GM19043 (cell line): ENCODE data around the gene RNF150.

Experiments
- ATAC-seq: cut with Tn5 transposase; IDR thresholded peaks from one replicate; pipeline ENCODE4 v1.9.1; 2021; ENCODE audit warnings: low read depth; ENCODE audit not compliant: unreplicated experiment

RNF150 gene

DNA sequence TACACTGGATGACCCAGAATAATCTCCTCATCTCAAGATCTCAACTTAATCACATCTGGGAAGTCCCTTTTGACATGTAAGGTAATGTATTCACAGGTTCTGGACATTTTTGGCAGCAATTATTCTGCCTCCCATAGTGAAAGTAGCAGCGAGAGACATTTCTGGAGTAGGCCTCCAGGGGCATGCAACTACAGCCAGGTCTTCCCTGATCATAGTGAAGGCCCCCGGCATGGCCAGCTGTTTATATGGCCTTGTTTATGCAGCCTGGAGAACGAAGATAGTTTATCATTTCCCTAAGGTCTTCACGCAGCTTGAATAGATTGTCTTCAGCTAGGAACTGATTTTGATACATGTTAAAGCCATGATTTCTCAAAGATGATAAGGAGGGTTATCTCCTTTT lies 139.9 kb downstream of the RNF150 start:
- no peak for ATAC-seq

- ATAC-seq: no peak
Measured at GRCh38 chr4:140989944-140990343, 143.3 kb downstream of the RNF150 start.

GRCh38 chr4:140986045-140986444 lies 147.2 kb downstream of the RNF150 start:
- no peak for ATAC-seq

DNA sequence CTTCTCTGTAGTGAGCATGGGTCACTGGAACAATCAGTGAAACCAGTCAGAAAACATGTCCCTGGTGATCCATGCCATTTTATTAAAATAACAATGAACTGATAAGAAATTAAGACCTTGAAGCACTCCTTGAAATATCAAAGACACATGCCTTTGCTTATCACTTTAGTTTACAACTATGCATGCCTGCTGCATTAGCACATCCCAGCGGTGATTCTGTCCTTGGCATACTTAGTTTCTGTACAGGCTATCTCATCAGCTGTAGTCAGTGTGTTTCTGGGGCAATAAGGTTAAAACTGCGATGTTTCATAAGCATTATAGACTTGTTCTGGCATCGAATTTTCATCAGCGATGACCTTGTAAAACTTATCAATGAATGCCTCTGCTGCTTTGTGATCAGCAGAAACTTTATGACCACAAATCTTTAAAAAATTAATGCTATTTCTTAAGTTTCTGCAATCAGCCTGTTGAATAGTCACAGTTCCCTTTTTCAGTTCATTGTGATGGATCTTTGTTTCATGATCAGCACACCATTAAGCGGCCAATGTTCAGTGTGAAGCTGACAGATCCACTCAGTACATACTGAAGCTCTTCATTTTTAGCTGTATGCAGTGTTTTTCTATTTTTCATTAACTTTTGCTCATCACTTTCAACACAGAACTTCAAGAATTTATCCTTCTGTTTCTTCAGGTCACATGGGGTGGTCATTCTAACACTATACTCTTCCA lies 150.5 kb downstream of the RNF150 start:
- ATAC-seq: no peak

DNA sequence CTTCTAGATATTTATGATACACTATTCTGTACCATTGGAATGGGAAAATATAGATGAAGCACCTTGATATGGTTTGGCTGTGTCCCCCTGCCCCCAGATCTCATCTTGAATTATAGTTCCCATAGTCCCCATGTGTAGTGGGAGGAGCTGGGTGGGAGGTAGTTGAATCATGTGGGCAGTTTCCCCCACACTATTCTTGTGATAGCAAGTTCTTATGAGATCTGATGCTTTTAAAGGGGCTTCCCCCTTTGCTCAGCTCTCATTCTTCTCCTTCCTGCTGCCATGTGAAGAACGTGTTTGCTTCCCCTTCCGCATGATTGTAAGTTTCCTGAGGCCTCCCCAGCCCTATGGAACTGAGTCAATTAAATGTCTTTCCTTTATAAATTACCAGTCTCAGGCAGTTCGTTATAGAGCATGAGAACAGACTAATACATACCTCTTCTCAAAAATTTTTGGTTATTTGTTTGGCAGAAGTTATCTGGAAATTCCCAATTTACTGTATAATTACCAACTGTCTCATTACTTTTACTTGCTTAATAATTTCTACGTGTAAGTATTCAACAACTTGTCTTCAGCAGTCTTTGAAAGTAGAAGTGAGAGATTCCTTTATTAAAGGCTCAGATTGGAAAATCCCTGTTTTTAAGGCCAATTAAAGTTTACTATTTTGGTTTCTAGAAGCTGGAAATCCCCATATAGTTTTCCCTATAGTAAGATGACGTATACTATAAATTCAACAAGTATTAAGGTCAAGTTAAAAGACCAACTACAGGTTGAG lies 152.7 kb downstream of the RNF150 start:
- ATAC-seq: no peak

GRCh38 chr4:140976768-140977167 lies 156.5 kb downstream of the RNF150 start:
- ATAC-seq: no peak

GRCh38 chr4:140971077-140971792 lies 162.0 kb downstream of the RNF150 start:
- ATAC-seq: no peak

DNA sequence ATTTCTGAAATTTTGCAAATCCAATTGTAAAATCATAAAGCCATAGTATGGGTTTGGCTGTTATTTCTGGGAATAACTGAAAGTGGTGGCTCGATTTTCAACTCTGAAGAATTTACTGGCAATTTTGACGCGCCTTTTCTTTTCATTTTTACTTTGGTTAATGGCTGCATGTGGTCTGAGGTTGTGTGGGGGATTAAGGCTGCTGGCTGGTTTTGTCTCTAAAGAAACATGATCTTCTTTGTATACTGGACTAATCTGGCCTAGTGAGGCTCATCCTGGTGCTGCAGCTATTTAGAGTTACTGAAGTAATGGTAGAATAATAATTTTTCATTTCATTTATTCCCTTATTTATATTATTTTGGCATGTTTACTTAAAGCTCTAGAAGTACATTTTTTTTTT lies 164.0 kb downstream of the RNF150 start:
- ATAC-seq: no peak

GRCh38 chr4:140968371-140968770 lies 164.9 kb downstream of the RNF150 start:
- ATAC-seq: no peak

DNA sequence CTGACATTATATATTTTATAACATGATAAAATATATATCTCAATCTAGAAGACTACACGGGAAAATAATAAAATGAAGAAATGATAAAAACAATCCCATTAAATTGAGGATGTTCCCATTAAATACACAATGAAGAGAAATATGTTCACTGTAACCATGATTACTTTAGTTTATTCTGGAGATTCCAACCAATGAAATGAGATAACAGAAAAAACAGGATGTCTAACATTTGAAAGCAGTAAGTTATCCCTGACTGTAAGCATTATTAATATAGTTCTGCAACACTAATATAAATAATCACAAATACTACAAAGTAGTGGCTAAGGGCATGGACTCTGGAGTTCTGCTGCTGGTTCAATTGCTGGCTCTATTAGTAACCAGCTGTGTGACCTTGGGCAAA lies 169.4 kb downstream of the RNF150 start:
- no peak for ATAC-seq

DNA sequence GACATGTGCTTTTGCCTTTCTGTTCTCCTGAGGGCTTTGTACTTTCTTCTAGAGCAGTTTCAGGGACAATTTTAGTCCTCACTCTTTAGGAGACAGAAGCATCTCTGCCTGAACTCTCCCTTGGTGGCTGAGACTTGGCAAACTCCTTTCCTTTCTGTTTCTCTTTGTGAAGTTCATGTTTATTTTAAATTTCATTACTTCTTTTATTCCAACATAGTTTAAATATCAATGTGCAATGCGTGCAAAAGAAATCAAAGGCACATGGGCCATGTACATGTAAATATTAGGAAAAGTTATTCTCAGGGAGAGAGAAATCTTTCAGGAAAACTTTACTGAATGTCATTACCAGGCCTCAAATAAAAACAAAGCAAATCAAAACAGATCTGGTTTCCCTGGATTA lies 177.6 kb downstream of the RNF150 start:
- no peak for ATAC-seq

DNA sequence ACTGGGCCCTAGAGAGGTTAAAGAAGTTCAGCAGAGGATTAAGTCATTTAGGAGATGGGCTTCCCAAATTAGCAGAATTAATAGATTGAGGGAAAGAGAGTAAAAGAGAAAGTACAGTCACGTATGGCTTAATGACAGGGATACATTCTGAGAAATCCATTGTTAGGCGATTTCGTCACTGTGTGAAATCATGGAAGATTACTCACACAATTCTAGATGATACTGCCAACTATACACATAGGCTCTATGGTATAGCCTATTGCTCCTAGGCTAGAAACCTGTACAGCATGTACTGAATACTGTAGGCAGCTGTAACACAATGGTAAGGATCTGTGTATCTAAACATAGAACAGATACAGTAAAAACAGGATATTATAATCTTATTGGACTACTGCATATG lies 180.6 kb downstream of the RNF150 start:
- ATAC-seq: no peak

GRCh38 chr4:140947506-140947905 lies 185.8 kb downstream of the RNF150 start:
- no peak for ATAC-seq

DNA sequence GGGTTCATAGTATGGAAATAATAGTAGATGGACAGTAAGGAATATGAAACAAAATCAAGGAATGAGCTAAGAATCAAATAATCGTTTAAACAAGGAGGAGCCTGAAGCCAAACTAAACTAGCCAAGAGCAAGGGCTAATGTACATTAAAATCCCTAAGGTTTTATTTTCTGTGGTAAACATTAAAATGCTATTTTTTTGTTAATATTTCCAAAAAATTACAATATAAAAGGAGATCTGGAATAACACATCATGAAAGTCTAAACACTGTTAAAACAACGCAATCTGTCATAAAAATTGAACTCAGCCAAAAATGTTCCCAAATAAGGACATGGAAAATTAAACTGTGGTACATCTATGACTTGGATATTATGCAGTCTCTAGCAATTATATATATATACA lies 188.2 kb downstream of the RNF150 start:
- ATAC-seq: no peak

DNA sequence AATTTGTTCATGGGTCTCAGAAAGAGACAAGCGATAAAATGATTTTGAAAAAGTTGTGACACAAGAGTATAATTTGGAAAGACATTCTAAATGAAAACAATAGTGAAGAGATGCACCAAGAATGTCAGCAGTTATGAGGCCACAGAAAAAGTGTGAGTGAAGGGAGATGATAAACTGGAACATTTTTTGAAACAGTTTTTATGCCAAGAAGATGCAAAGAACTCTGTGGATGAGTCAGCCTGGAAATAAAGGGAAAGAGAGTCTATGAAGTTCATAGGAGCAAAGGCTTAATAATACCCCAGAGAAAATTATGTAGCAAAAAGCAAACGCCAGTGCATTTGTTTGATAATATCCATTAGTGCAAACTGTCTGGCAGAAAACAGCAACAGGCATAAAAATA lies 188.7 kb downstream of the RNF150 start:
- no peak for ATAC-seq

- no peak for ATAC-seq
Measured at GRCh38 chr4:140944199-140944515, 189.1 kb downstream of the RNF150 start.

GRCh38 chr4:140943486-140944198 lies 189.6 kb downstream of the RNF150 start:
- ATAC-seq: no peak

DNA sequence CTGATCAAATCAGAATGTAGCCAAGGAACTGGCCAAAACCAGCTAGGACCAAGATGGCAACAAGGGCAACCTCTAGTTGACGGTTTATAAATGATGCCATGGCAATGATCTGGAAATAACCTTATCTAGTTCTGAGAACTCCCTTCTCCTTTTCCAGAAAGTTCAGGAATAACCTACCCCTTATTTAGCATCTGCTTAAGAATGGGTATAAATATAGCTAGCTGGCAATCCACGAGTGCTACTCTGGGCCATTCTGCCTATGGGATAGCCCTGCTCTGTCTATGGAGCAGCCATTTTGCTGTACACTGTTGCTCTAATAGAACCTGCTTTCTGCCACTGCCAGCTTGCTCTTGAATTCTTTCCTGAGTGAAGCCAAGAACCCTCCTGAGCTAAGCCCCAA lies 192.7 kb downstream of the RNF150 start:
- ATAC-seq: no peak

DNA sequence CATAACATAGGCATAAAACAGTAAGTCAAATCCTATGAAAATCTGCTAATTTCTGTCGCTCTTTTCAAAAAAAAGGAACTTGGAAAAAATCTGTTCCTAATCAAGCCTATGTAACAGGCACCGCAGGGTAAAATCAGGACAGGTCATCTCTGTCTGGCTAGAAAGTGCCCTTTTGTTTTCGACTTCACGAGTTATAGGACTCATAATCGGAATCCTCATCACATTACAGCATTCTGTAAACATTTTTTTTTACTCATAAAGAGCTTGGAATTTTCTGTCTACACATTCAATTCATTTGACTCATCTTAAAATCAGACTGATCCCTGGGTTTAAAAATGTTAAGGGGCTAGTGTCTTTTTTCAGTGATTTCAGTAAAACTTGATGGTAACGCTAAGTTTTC lies 195.4 kb downstream of the RNF150 start:
- ATAC-seq: no peak

DNA sequence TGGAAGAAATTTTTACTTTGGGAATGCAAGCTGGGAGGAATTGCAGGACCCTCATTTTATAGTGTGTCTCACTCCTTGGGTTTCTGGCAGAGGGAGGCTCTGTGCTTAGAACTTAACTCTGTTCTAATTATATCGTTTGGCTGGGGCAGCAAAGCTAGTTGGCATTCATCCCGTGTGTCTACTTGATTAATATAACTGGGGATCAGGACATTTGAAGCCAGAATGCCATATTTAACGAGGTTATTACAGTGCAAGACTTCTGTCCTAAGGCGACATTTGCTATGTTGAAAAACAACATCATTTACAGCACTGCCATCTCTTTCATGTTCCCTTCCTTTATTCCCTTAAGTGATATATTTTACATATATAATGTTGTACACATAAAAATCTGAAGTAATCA lies 198.0 kb downstream of the RNF150 start:
- ATAC-seq: no peak

DNA sequence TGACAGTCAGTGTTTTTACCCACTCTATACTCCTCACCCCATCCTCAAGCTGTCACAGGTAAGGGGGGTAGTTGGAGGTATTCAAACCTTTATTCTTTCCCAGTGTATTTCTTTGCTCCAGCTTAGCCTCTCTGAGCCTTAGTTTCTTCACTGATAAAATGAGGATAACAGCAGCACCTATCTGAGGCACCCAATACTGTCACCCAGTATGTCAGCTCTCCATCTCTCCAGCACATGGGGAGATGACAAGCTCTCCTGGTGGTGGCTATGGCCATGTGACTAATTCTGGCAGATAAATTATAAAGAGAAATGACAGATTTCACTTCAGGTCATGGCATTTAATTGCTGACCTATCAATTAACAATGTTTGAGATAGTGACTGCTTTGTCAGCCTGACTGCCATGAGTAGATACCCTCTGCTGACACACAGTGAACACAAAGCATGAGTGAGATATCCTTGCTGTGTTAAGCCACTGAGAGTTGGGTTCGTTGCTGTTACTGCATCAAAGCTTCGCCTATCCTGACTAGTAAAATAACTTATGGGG lies 200.7 kb downstream of the RNF150 start:
- no peak for ATAC-seq
